IPS DF 19.7 (cell line): ENCODE results near the gene AGAP3.

Experiments
- DNase-seq: peaks from one replicate; pipeline ENCODE4 v3.0.0-alpha.2; 2013; ENCODE audit warnings: low read depth, low spot score

AGAP3 gene

DNA sequence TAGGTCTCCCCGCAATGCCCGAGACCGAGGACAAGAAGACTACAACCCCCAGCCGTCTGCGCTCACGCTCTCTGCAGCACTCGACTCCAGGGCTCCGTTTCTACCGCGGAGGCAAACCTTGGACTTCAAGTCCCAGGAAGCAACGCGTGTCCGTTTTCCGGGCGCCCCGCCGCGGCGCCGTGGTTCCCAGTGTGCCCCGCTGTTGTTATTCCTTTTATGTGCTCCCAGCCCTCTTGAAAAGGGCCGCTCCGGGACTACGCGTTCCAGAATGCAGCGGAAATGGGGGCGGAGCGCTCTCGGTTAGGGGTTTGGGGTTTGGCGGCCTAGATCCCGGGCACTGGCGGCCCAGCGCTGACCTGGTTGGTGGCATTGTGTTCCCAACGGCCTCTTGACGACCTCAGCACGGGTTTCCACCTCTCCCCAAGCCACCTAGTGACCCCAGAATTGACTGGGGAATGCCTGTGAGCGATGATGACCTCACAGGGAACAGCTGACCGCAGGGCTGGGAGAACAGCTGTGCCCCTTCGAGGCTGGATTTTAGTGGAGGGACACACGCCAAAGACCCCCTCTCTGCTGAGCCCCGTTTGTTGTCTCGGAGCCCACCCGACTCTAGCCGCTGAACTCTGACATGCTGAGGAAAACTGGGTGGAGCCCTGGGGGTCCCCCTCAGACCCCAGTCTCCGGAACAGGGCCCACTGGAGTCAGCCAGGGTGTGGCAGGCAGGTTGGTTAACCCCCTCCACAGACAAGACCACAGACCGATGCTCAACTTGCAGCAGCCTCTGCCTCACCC, 28.1 kb upstream of the AGAP3 start:
- peak; percentile 100 for DNase-seq

DNA sequence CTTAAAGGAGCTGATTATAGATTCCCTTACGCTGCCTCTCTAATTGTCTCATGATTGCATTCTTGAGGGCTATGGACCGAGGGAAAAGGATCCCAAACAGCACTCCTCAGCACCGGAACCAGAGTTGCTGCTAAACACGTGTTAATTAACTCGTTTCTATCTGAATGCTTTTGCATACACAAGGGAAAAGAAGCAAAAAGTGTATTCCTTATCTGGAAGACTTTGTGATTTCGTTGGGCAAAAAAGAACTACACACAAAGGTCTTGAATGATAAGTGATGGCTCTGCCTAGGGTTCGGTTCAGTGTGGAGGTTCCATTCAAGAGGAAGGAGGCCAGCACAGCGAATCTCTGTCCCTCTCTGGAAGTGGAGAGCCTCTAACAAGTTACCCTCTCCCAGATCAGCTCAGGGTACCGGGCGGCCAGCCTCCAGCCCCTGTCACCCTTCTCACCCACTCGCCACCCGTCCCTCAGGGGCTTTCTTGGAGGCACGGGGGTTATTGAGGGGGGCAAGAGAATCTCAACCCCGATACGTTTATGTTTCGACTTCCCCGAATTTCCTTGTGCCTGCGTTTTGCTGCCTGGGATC, 27.4 kb upstream of the AGAP3 start:
- no peak for DNase-seq

DNA sequence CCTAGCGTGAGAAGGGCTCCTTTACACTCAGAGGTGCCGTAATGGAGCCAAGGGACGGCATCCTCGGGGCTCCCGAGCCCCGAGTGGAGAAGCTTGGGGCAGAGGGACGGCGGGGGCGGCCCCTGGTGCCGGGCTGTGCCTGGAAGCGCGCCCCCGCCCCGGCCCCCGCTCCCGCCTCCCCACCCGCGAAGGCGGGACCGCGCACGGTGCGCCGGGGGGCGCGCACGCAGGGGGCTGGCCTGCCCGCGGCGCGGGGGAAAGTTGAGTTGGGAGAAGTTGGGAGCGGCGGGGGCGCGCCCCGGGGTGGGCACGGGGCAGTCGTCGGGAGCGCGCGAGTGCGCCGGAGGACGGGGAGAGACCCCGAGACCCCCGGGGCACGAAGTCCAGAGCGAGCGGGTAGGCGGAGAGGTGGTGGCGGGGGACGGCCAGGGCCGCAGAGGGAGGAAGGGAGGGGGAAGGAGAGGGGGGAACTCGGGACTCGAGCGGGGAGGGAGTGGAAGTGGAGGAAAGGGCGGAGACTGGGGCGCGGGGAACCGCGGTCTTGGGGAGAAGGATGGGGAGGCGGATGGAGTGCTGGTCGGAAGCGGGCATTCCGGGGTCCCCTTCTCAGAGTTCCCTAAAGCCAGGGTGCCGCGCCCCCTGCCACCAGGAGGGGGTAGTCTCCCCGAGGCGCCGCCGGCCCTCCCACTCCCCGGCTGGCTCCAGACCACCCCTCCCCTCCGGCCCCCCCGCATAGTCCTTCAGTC, 26.7 kb upstream of the AGAP3 start, which contains the start of gene SLC4A2:
Gene SLC4A2, plus strand, starts transcription at position 223 of the 746 bp plus-strand sequence. CDS start 2,399 bp downstream, outside the sequence.
- no peak for DNase-seq

DNA sequence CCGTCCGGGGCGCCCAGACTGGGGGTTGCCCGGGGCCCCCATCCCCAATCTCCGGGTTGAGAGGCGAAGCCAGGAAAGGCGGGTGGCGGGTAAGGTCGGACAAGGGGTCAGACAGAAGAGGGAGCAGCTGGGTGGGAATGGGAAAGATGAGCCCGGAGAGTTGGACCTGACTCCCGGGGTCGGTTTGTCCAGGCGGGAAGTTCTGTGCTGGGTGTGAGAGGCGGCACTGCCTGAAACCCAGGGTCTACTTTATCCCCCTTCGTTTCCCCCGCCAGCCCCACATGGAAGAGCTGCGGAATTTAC, 26.2 kb upstream of the AGAP3 start:
- DNase-seq = no peak

DNA sequence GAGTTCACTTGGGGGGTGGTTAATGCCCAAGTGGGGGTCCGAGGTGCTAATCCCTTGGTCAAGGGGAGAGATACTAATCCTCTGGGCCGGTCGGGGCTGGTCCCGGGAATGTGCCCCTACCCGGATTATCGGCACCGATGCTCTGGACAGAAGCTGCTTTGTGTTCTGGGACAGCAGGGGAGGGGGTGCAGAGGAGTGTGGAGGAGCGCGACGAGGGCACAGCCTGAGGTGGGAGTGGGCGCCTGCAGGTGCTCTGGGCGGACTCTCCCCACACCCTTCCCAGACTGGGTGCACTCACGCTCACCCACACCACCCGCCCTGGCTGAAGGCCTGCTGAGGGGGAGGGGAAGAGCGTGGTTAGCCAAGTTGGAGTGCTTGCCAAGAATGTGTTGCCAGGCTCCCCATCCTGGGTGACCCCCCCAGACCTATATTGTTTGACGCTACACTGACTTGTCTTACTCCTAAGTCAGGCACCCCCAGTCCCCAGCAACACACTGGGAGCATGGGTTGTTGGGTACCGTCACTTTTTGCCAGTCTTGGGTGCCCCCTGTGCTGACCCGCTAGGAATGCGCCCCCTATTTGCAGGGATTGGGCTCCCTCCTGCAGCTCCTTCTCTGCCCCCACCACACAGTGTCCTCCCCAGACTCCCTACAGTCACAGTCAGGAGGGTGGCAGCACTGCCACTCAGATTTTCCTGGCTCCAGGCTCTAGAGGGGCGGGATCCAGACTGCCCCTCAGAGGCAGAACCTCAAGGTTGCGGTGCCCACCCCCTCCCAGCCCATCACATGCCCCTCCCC, 25.7 kb upstream of the AGAP3 start:
- DNase-seq = no peak

DNA sequence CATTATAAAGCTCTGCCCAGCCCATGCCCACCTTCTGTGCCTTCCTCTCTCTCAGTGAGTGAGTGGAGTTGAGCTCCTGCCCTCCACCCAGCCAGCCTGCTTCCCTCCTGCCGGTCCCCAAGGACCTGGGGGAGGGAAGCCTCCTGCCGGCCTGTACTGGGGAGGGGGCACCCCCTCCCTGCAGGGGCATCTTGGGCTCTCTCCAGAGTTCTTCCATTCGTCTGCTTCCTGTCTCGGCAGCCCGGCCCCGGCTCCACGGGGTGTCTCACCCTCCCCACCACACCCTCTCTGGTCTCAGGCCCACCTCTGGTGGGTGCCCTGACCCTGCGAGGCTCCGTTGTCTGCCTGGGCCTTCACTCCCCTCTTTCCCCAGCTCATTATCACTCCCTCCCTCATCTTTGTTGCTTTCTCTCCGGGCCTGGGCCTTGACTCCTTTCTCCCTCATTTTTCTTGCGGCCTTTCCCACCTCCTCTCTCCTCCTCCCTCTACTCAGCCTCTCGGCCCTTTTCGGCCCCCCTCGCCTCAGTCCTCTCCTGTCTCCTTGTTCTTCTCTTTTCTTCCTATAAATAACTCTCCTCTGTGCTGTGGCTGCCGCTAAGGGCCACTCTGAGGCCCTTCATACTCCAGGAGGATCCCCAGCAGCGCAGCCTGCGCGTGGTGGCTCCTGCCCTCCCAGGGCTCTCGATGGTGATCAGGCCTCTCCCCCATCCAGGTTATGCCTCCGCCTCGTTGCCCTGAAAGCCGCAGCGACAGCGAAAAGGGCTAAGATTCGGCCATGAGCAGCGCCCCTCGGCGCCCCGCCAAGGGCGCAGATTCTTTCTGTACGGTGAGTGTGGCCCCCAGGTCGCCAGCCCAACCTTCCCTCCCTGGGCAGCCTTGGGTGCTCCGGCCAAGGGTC, 24.8 kb upstream of the AGAP3 start:
- DNase-seq = no peak

DNA sequence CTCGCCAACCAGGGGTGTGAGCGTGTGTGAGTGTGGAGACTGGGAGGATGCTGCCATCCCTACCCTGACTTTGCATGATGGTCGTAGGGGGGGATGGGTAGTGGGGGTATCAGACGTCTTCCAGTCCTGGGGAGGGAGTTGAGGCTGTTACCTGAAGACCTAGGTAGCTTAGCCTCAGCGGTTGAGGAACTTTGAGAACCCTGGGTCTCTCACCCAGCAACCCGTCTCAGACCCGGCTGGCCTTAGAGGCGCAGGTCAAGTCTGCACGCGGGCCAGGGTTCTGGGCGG, 24.2 kb upstream of the AGAP3 start:
- no peak for DNase-seq

DNA sequence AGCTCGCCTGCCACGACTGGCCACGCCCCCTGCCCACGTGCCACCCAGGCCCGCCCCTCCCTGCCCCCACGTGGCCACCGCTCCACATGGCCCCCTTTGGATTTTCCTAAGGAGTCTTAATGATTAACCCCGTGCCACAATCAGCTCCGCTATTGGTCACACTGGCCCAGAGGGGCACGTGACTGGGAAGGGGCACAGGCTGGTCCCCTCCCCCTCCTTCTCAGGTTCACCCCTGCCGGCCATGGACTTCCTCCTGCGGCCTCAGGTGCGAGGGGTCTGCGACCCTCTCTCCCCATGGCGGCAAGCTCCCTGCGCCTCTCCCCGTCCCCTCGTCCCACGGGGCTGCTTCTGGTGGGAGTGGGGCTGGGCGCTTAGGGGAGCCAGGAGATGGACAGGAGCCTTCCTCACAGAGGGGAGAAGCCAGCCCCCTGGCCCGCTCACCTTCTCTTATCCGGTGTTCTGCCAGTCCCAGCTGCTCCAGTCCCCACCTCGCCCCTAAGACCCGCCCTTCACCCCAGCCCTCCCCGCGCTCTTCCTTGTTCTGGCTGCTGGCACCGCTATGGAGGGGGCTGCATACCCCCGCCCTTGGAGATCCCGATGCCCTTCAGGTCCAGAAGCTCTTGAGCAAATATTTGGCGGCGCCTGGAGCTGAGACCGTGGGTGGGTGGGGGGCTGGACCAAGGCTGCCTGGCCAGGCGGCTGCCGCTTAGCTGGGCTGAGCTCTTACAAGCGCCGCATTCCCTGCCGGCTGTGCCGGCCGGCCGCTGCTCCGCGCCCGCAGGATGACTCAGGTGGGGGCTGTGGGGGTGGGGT, 23.7 kb upstream of the AGAP3 start:
- peak; percentile 90 for DNase-seq

DNA sequence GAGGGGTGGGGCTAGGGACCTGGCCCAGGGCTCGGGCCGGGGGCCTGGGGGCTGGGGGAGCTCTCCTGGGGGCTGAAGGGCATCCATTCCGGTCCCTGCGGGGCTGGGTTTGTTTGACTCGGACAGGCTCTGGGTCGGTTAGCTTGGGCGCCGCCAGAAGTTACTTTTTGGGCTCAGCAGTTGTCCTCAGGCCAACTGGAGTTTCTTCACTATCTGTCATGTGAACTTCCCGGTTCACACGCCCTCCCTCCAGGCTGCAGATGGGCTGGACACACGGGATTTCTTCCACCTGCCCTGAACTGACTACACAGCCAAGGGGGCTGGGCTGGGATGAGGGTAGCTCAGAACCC, 23.1 kb upstream of the AGAP3 start:
- no peak for DNase-seq

DNA sequence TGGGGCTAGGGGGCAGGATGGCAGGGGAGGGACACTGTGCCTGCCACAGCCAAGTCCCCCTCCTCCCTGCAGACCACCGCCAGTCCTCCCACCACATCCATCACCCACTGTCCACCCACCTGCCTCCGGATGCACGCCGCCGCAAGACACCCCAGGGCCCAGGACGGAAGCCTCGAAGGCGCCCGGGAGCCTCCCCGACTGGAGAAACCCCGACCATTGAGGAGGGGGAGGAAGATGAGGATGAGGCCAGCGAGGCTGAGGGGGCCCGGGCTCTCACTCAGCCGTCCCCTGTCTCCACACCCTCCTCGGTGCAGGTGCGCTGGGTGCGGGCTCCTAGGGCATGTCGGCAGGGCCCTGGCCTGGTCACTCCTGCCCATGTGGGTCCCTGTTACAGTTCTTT, 21.8 kb upstream of the AGAP3 start:
- no peak for DNase-seq

DNA sequence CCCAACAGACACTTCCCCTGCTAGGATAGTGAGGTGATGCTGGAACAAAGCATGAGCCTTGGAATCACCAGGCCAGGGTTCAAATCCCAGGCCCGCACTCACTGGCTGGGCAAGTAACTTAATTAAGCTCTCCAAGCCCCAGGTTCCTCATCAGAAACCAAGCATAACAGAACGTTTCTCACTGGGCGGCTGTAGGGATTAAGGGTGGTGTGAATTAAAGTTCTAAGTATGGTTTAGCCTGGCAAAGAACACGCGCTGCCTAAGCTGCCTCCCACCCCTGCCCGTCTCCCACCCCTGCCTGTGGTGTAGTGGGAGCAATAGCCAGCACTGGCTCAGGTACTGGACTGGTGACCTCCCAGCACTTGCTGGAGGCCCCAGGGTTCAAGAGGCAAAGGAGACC, 21.3 kb upstream of the AGAP3 start:
- no peak for DNase-seq

DNA sequence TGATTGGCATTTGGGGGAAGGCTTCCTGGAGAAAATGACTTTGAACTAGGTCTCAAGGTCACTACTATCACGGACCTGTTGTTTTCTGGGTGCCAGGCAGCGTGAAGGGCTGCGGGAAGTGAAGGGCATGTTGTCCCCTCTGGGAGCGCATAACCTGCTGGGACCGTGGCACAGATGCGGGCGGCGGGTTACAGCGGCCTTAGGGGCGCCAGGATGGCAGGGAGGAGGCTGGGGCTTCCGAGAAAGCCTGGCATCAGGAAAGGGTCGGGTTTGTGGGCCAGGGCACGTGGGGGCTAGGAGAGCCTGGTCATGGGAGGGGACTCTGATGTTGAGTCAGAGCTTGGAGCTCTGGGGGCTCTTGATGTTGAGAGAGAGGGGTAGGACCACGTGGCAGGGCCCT, 20.8 kb upstream of the AGAP3 start:
- DNase-seq = no peak

DNA sequence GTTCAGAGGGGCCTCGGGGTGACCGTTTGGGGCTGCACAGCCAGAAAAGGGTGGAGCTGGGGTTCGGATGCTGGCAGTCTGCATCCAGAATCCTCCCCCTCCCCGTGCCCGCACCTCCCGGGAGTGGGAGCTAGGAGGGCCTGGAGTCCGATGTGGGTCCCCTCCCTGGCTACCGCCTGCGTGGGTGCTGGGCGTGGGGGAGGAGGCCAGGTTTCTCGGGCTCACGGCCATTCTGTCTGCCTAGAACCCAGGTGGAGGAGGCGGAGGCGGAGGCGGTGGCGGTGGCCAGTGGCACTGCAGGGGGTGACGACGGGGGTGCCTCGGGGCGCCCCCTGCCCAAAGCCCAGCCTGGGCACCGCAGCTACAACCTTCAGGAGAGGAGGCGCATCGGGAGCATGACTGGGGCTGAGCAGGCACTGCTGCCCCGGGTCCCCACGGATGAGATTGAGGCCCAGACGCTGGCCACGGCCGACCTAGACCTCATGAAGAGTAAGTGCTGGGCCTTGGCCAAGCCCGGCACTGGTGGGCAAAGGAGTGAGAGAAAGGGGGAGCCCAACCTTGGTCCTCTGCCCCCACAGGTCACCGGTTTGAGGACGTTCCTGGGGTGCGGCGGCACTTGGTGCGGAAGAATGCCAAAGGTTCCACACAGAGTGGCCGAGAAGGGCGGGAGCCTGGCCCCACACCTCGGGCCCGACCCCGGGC, 19.9 kb upstream of the AGAP3 start:
- DNase-seq = no peak

DNA sequence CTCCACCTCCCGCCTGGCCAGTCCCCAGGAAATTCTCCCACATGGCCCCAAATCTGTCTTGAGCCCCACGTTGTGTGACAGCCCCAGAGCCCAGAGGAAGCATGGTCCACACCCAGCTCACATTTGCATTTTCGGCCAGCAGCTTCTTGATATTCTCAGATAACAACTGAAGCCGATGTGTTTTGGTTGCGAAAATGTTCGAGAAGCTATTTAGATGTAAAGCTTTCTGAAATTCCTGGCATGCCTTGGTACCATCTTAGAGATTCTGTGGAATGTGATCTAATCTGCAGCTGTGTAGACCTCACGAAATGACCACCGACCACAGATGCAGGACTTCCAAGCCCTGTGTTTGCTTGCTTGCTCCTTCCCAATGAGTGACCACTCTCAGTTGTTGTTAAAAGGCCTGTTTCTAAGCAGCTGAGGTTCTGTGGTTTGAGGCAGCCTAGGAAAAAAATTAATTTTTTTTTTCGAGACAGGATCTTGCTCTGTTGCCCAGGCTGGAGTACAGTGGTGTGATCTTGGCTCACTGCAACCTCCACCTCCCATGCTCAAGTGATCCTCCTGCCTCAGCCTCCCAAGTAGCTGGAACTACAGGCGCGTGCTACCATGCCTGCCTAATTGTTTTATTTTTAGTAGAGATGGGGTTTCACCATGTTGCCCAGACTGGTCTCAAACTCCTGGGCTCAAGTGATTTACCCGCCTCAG, 18.1 kb upstream of the AGAP3 start:
- no peak for DNase-seq

DNA sequence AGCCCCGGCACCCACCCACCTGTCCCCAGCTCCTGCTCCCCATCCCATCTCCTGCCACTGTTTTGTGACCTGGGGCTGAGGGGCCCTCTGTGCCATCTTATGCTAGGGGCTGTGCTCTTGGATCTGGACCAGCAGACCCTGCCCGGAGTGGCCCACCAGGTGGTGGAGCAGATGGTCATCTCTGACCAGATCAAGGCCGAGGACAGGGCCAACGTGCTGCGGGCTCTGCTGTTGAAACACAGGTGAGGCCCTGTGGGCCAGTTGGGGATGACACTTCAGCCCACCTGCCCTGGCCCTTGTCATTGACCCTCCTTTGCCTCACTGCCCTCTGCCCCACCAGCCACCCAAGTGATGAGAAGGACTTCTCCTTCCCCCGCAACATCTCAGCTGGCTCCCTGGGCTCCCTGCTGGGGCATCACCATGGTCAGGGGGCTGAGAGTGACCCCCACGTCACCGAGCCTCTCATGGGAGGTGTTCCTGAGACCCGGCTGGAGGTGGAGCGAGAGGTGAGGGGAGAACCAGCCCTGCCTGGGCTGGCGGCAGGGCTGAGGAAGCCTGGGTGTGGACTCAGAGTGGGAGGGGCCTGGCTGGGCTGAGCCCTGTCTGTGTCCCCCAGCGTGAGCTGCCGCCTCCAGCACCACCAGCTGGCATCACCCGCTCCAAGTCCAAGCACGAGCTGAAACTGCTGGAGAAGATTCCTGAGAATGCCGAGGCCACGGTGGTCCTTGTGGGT, 16.3 kb upstream of the AGAP3 start:
- DNase-seq = no peak

DNA sequence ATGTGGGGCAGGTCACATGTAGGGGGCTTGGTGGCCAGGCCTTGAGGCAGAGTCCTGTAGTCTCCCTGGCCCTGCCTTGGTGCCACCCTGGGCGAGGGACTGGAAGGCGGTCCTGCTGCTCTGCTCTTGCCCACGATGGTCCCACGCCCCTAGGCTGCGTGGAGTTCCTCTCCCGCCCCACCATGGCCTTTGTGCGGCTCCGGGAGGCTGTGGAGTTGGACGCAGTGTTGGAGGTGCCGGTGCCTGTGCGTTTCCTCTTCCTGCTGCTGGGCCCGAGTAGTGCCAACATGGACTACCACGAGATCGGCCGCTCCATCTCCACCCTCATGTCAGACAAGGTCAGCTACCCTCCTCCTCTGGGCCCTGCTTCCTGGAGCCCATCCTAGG, 15.7 kb upstream of the AGAP3 start:
- no peak for DNase-seq

DNA sequence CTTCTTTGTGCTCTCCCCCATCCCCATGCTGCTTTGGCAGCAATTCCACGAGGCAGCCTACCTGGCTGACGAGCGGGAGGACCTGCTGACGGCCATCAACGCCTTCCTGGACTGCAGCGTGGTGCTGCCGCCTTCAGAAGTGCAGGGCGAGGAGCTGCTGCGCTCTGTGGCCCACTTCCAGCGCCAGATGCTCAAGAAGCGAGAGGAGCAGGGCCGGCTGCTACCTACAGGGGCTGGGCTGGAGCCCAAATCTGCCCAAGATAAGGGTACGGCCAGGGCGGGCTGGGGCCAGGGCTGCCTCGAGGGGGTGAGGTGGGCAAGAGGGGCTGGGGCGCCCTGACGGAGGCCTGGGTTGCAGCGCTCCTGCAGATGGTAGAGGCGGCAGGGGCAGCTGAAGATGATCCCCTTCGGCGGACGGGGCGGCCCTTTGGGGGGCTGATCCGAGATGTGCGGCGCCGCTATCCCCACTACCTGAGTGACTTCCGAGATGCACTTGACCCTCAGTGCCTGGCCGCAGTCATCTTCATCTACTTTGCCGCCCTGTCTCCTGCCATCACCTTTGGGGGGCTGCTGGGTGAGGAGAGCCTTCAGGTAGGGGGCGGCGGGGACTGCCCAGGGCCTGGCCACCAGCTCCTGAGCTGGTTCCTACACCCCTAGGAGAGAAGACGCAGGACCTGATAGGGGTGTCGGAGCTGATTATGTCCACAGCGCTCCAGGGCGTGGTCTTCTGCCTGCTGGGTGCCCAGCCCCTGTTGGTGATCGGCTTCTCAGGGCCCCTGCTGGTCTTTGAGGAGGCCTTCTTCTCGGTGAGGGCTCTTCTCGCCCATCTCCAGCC, 15.0 kb upstream of the AGAP3 start:
- DNase-seq = no peak

DNA sequence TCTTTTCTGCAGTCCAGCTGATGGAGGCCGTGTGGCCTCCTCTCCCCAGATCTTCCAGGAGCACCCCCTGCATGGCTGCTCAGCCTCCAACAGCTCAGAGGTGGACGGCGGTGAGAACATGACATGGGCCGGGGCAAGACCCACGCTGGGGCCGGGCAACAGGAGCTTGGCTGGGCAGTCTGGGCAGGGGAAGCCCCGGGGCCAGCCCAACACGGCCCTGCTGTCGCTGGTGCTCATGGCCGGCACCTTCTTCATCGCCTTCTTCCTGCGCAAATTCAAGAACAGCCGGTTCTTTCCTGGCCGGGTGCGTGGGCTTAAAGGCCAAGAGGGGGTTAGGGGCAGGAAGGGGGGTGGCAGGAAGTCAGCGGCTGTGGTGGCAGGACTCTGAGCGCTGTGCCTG, 12.3 kb upstream of the AGAP3 start:
- DNase-seq = no peak
